ENCODE data around the gene ENDOU. TPM values are rescaled to one million over a fixed set of nuclear protein-coding genes. Genes with fewer than 3 reads are reported as not detected.
"Not testable (repeated sequence)": the region's sequence is repeated elsewhere in the genome, so short reads cannot be mapped to it uniquely, and the experiment has no call there.

ENDOU gene
- total RNA-seq, 6 donors from 2014 or later, result 0.14 to 2.1 (median 0.83) TPM; not detected in 2

DNA sequence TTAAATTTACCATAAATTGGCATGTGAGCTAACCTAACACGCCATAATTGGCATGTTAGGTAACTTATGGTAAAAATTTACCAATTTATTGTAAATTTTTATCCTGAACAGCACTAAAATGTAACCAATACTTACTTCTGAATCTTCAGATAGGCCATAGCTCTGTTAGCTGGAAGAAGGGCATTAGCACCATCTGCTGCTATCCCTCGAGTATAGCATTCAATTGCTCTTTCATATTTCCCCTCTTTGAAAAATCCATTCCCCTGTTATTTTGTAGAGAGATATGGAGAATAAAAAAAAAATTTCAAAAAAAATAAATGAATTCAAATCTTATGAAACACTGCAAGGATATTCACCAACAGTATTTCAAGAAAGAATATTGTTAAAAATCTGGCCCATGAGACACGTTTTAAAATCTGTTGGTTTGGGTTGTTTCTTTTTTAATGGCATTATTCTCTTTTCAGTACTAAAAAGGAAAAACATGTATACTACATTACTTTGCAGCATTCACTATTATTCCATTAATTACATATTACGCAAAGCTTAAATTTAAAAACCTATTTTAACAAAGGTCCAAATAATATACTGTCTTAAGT lies 38.5 kb downstream of the ENDOU start:
- no peak for TF ChIP-seq POLR2A (IDR thresholded peaks at IDR 0.05)
- TF ChIP-seq, protein P1, sequence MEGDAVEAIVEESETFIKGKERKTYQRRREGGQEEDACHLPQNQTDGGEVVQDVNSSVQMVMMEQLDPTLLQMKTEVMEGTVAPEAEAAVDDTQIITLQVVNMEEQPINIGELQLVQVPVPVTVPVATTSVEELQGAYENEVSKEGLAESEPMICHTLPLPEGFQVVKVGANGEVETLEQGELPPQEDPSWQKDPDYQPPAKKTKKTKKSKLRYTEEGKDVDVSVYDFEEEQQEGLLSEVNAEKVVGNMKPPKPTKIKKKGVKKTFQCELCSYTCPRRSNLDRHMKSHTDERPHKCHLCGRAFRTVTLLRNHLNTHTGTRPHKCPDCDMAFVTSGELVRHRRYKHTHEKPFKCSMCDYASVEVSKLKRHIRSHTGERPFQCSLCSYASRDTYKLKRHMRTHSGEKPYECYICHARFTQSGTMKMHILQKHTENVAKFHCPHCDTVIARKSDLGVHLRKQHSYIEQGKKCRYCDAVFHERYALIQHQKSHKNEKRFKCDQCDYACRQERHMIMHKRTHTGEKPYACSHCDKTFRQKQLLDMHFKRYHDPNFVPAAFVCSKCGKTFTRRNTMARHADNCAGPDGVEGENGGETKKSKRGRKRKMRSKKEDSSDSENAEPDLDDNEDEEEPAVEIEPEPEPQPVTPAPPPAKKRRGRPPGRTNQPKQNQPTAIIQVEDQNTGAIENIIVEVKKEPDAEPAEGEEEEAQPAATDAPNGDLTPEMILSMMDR (IDR thresholded peaks at IDR 0.05), result peak in 4 of 6 experiments; percentile 25 to 49 (median 46)
- Histone ChIP-seq H3K27ac (no peak overlapping the region), H3K4me1 (no peaks in the 10 kb centered on the region), H3K27me3 (no peaks in the 10 kb centered on the region), H3K9me3 (no peaks in the 10 kb centered on the region), H3K4me3 (no peak overlapping the region), H3K36me3 (peaks cover 0 to 27% (median 4%) of the 10 kb centered on the region in 4 donors)
- ATAC-seq (ENCODE audit: low FRiP score in 2 of 2), result no peak
- DNase-seq, result no peak
- WGBS, 2 donors, result 78 to 81% methylated on average over 4 of the region's 4 CpGs

DNA sequence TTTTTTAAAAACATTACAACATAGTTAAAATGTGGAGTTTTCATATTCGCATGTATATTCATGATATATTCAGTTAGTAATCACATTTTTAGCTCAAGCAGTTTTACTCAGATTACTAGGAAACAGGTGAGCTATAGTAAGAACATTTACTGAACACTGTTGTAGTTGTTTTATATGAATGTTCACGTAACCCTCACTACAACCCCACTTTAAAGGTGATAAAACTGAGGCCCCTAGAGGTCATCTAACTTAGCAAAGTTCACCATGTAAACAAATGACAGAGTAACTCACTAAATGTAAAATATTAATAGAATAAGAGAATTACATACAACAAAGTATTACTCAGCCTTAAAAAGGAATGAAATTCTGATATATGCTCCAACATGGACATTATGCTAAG lies 45.5 kb downstream of the ENDOU start:
- 99 to 100% methylated on average over 2 of the region's 2 CpGs for WGBS, 2 donors
- no peak for ATAC-seq (ENCODE audit: low FRiP score in 2 of 2)
- no peak overlapping the region for H3K4me3 ChIP-seq

DNA sequence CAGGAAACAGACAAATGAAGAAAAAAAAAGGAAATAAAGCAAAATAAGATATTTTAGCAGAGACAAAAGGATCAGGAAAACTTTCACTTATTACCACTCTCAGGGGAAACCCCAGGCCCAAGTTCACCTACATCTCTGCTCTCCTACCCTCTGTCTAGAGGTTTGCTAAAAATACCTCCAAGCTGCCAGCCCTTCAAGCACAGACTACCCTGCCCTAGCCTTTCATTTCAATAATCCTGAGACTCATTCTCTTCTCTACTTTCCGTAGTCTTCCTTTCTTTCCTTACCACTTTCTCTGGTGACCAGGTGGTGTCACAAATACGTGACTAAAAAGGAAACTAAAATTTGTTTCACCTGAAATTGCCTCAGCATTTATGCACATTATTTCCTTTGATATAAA lies 53.2 kb downstream of the ENDOU start:
- Histone ChIP-seq H3K36me3 (peaks cover 0 to 31% (median 6%) of the 10 kb centered on the region in 4 donors), H3K27ac (no peak overlapping the region), H3K27me3 (no peaks in the 10 kb centered on the region), H3K4me1 (no peaks in the 10 kb centered on the region), H3K9me3 (no peaks in the 10 kb centered on the region), H3K4me3 (no peak overlapping the region)
- DNase-seq (no peak), ATAC-seq (ENCODE audit: low FRiP score in 2 of 2) (no peak)
- 94 to 95% methylated on average over 2 of the region's 2 CpGs for WGBS, 2 donors
- TF ChIP-seq EP300 (IDR thresholded peaks at IDR 0.05) (no peak), POLR2A (IDR thresholded peaks at IDR 0.05) (no peak), POLR2AphosphoS5 (IDR thresholded peaks at IDR 0.05) (no peak)
- TF ChIP-seq, protein P1 (IDR thresholded peaks at IDR 0.05), result no peak

More for the DNA sequence above, 45.5 kb downstream of the ENDOU start:
- TF ChIP-seq POLR2A (IDR thresholded peaks at IDR 0.05), result no peak
- no peak for TF ChIP-seq POLR2AphosphoS5 (IDR thresholded peaks at IDR 0.05)
- TF ChIP-seq, protein P1 (IDR thresholded peaks at IDR 0.05), result no peak
- no peak for DNase-seq
- Histone ChIP-seq H3K4me1 (no peaks in the 10 kb centered on the region), H3K36me3 (peaks cover 0 to 34% (median 7%) of the 10 kb centered on the region in 4 donors), H3K9me3 (no peaks in the 10 kb centered on the region), H3K27me3 (no peaks in the 10 kb centered on the region), H3K27ac (no peak overlapping the region)

DNA sequence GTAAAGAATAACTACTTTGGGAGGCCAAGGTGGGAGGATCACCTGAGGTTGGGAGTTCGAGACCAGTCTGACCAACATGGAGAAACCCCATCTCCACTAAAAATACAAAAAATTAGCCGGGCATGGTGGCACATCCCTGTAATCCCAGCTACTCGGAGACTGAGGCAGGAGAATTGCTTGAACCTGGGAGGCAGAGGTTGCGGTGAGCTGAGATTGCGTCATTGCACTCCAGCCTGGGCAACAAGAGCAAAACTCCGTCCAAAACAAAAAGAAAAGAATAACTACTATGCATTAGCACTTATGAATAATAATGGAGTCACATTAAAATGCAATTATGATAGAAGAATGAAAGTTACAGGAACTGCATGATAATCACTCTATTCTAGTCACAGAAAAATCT lies 57.4 kb downstream of the ENDOU start:
- ATAC-seq (ENCODE audit: low FRiP score in 2 of 2); H3K4me3 ChIP-seq; DNase-seq; H3K4me1 ChIP-seq; H3K27me3 ChIP-seq; H3K27ac ChIP-seq; H3K9me3 ChIP-seq: not testable (repeated sequence)
- H3K36me3 ChIP-seq, result peaks cover 4 to 61% (median 21%) of the 10 kb centered on the region in 4 donors
- 89 to 94% methylated on average over 6 of the region's 6 CpGs for WGBS, 2 donors

Other genes with a start within 250 kb of the ENDOU start
- gene RPAP3, start 19.5 kb downstream of the ENDOU start, total RNA-seq, result 10 to 100 TPM in 5 of 6 donors, 1 to 10 TPM in 1; 6.5 to 28.0 (median 16.4) TPM
- gene RAPGEF3, start 33.4 kb upstream of the ENDOU start, total RNA-seq, result 10 to 100 TPM; 19.0 to 94.0 (median 52.1) TPM
- 10 to 100 TPM; 26.5 to 36.5 (median 33.9) TPM for gene SLC48A1, start 47.7 kb upstream of the ENDOU start, total RNA-seq
- 100 to 1,000 TPM in 4 of 6 donors, 10 to 100 TPM in 2; 66.6 to 164 (median 126) TPM for gene HDAC7, start 94.4 kb upstream of the ENDOU start, total RNA-seq
- gene VDR, start 179.5 kb upstream of the ENDOU start, total RNA-seq, result 10 to 100 TPM; 23.0 to 41.1 (median 27.5) TPM
- gene TMEM106C, start 238.1 kb upstream of the ENDOU start, total RNA-seq, result 10 to 100 TPM; 32.8 to 90.6 (median 38.5) TPM

Data from upper lobe of left lung (tissue), 6 donors.